Mesenchymal stem cell (in vitro differentiated cells and primary cell): ENCODE results near the gene TMEM115.

ENCODE experiments used
- DNase-seq: peaks from one replicate; pipeline ENCODE4 v3.0.0-alpha.2; 2013
- H2AFZ ChIP-seq: one replicate; pipeline ENCODE4 v1.6.1; 2013; ENCODE audit warnings: low read depth, mild to moderate bottlenecking, control low read depth, inconsistent platforms, low read length, moderate library complexity
- H2AK5ac ChIP-seq: 2 replicates; pipeline ENCODE4 v1.6.1; 2013; ENCODE audit warnings: low read length, moderate library complexity, mild to moderate bottlenecking, inconsistent platforms; ENCODE audit not compliant: severe bottlenecking
- H2BK120ac ChIP-seq: one replicate; pipeline ENCODE4 v1.6.1; 2013; ENCODE audit warnings: low read depth, mild to moderate bottlenecking, inconsistent platforms, low read length, moderate library complexity
- H2BK12ac ChIP-seq, 2 experiments: one replicate each; pipeline ENCODE4 v1.6.1; 2013; ENCODE audit warnings: inconsistent platforms in 2 of 2, low read length in 2 of 2, mild to moderate bottlenecking in 2 of 2, moderate library complexity in 2 of 2, control low read depth in 1 of 2
- H2BK15ac ChIP-seq: one replicate; pipeline ENCODE4 v1.6.1; 2013; ENCODE audit warnings: mild to moderate bottlenecking, low read depth, inconsistent platforms; ENCODE audit not compliant: poor library complexity, severe bottlenecking
- H2BK5ac ChIP-seq: 2 replicates; pipeline ENCODE4 v1.6.1; 2013; ENCODE audit warnings: low read depth, mild to moderate bottlenecking, low read length, control low read depth, inconsistent platforms; ENCODE audit not compliant: poor library complexity, severe bottlenecking
- H3K14ac ChIP-seq, 2 experiments: one replicate each; pipeline ENCODE4 v1.6.1; 2013; ENCODE audit warnings: inconsistent platforms in 2 of 2, low read length in 2 of 2, control low read depth in 1 of 2, mild to moderate bottlenecking in 1 of 2, moderate library complexity in 1 of 2
- H3K18ac ChIP-seq, 2 experiments: one replicate each; pipeline ENCODE4 v1.6.1; 2013; ENCODE audit warnings: inconsistent platforms in 2 of 2, low read length in 2 of 2, control low read depth in 1 of 2, low read depth in 1 of 2, mild to moderate bottlenecking in 1 of 2
- H3K23ac ChIP-seq, 2 experiments: one replicate each; pipeline ENCODE4 v1.6.1; 2013; ENCODE audit warnings: inconsistent platforms in 2 of 2, low read length in 2 of 2, mild to moderate bottlenecking in 2 of 2, moderate library complexity in 2 of 2, control low read depth in 1 of 2
- H3K27ac ChIP-seq: 2 replicates; pipeline ENCODE4 v1.5.1; 2013; ENCODE audit warnings: mild to moderate bottlenecking, moderate library complexity, low read length, control low read depth, inconsistent platforms; ENCODE audit not compliant: poor library complexity, severe bottlenecking
- H3K27me3 ChIP-seq, 2 experiments: 2 replicates each; pipeline versions ENCODE4 v1.6.1 to v1.7.0; 2013; ENCODE audit warnings: low read length in 2 of 2, mild to moderate bottlenecking in 2 of 2, moderate library complexity in 2 of 2, control low read depth in 1 of 2, inconsistent platforms in 1 of 2; ENCODE audit not compliant: control insufficient read depth in 1 of 2, insufficient read depth in 1 of 2
- H3K36me3 ChIP-seq, 2 experiments: 2 replicates each; pipeline versions ENCODE4 v1.6.1 to v1.7.0; 2013; ENCODE audit warnings: low read length in 2 of 2, control low read depth in 1 of 2, inconsistent platforms in 1 of 2, low read depth in 1 of 2, mild to moderate bottlenecking in 1 of 2; ENCODE audit not compliant: insufficient read depth in 2 of 2, control insufficient read depth in 1 of 2
- H3K4ac ChIP-seq, 2 experiments: one replicate each; pipeline ENCODE4 v1.6.1; 2013; ENCODE audit warnings: inconsistent platforms in 2 of 2, low read length in 2 of 2, mild to moderate bottlenecking in 2 of 2, moderate library complexity in 2 of 2, control low read depth in 1 of 2, low read depth in 1 of 2
- H3K4me1 ChIP-seq: 2 replicates; pipeline ENCODE4 v1.6.1; 2013; ENCODE audit warnings: low read depth, low read length, control low read depth; ENCODE audit not compliant: control insufficient read depth, insufficient read depth
- H3K4me2 ChIP-seq: 2 replicates; pipeline ENCODE4 v1.6.1; 2013; ENCODE audit warnings: low read length, mild to moderate bottlenecking, inconsistent platforms; ENCODE audit not compliant: poor library complexity, severe bottlenecking
- H3K4me3 ChIP-seq, 2 experiments: 2 replicates each; pipeline versions ENCODE4 v1.5.1 to v1.7.0; 2013; ENCODE audit warnings: low read length in 2 of 2, mild to moderate bottlenecking in 2 of 2, control low read depth in 1 of 2, low read depth in 1 of 2; ENCODE audit not compliant: insufficient read depth in 1 of 2
- H3K79me1 ChIP-seq: replicated peaks from 2 replicates; pipeline ENCODE4 v1.6.1; 2013; ENCODE audit warnings: mild to moderate bottlenecking, control low read depth, low read length, inconsistent platforms; ENCODE audit not compliant: poor library complexity, severe bottlenecking
- H3K9ac ChIP-seq: 2 replicates; pipeline ENCODE4 v1.7.0; 2013; ENCODE audit warnings: mild to moderate bottlenecking, low read length, moderate library complexity
- H3K9me3 ChIP-seq: 2 replicates; pipeline ENCODE4 v1.7.0; 2013; ENCODE audit warnings: mild to moderate bottlenecking, low read length; ENCODE audit not compliant: control insufficient read depth
- H4K8ac ChIP-seq: one replicate; pipeline ENCODE4 v1.6.1; 2013; ENCODE audit warnings: inconsistent platforms, mild to moderate bottlenecking, low read length, moderate library complexity
- H4K91ac ChIP-seq: one replicate; pipeline ENCODE4 v1.6.1; 2013; ENCODE audit warnings: mild to moderate bottlenecking, low read length, inconsistent platforms
- WGBS: methylation state at CpG from one replicate; pipeline ENCODE4 v1.1.7; 2013; ENCODE audit warnings: mixed read lengths; 5-methylcytosine and 5-hydroxymethylcytosine counted together

The TMEM115 gene

GRCh38 chr3:50381383-50381782, 22.1 kb upstream of the TMEM115 start:
- Histone ChIP-seq H3K9ac (no peak overlapping the region), H3K23ac (no peak overlapping the region), H2AK5ac (no peak overlapping the region), H3K9me3 (no peaks in the 10 kb centered on the region), H3K27ac (no peak overlapping the region), H3K18ac (no peak overlapping the region), H2BK12ac (no peak overlapping the region), H3K4me2 (no peak overlapping the region), H3K4me3 (no peak overlapping the region), H2AFZ (no peak overlapping the region), H3K14ac (no peak overlapping the region), H3K4me1 (peaks cover 2% of the 10 kb centered on the region), H4K91ac (no peak overlapping the region), H2BK120ac (no peak overlapping the region), H2BK5ac (no peak overlapping the region), H4K8ac (no peak overlapping the region), H2BK15ac (no peak overlapping the region), H3K36me3 (no peaks in the 10 kb centered on the region), H3K4ac (no peak overlapping the region), H3K79me1 (no peaks in the 10 kb centered on the region), H3K27me3 (peaks cover 19 to 47% of the 10 kb centered on the region in 2 experiments)
- 76% methylated on average over 4 of the region's 4 CpGs for WGBS
- DNase-seq = no peak

GRCh38 chr3:50380405-50381085, 21.2 kb upstream of the TMEM115 start:
- Histone ChIP-seq H2BK120ac (no peak overlapping the region), H3K4ac (no peak overlapping the region), H3K36me3 (no peaks in the 10 kb centered on the region), H3K14ac (no peak overlapping the region), H3K79me1 (no peaks in the 10 kb centered on the region), H2BK15ac (no peak overlapping the region), H3K4me1 (peaks cover 2% of the 10 kb centered on the region), H2AK5ac (no peak overlapping the region), H2BK12ac (no peak overlapping the region), H3K23ac (no peak overlapping the region), H2AFZ (no peak overlapping the region), H3K9ac (no peak overlapping the region), H3K27ac (no peak overlapping the region), H2BK5ac (no peak overlapping the region), H4K8ac (no peak overlapping the region), H3K4me3 (no peak overlapping the region), H3K9me3 (no peaks in the 10 kb centered on the region), H4K91ac (no peak overlapping the region), H3K4me2 (no peak overlapping the region), H3K27me3 (peaks cover 26 to 54% of the 10 kb centered on the region in 2 experiments), H3K18ac (no peak overlapping the region)
- WGBS = 81% methylated on average over 15 of the region's 17 CpGs
- DNase-seq = no peak

- Histone ChIP-seq H2BK15ac (no peak overlapping the region), H3K36me3 (no peaks in the 10 kb centered on the region), H3K27me3 (peaks cover 19 to 49% of the 10 kb centered on the region in 2 experiments), H3K14ac (no peak overlapping the region), H2BK5ac (no peak overlapping the region), H2BK12ac (no peak overlapping the region), H3K4me1 (peaks cover 2% of the 10 kb centered on the region), H3K4ac (no peak overlapping the region), H2AK5ac (no peak overlapping the region), H4K91ac (no peak overlapping the region), H3K23ac (no peak overlapping the region), H3K79me1 (no peaks in the 10 kb centered on the region), H3K4me3 (no peak overlapping the region), H3K4me2 (no peak overlapping the region), H4K8ac (no peak overlapping the region), H2BK120ac (no peak overlapping the region), H3K9ac (no peak overlapping the region), H3K18ac (no peak overlapping the region), H2AFZ (no peak overlapping the region), H3K27ac (no peak overlapping the region), H3K9me3 (no peaks in the 10 kb centered on the region)
- no peak for DNase-seq
- WGBS = 88% methylated on average over 17 of the region's 17 CpGs
Observed at GRCh38 chr3:50378757-50379156, 19.4 kb upstream of the TMEM115 start.

- no peak overlapping the region for H3K4ac ChIP-seq
- H2AK5ac ChIP-seq = no peak overlapping the region
- H3K9ac ChIP-seq = no peak overlapping the region
- H3K4me3 ChIP-seq = no peak overlapping the region
- peaks cover 2% of the 10 kb centered on the region for H3K4me1 ChIP-seq
- no peak overlapping the region for H4K8ac ChIP-seq
- no peaks in the 10 kb centered on the region for H3K79me1 ChIP-seq
- peak overlapping the region; percentile 10 for H4K91ac ChIP-seq
- no peaks in the 10 kb centered on the region for H3K36me3 ChIP-seq
- DNase-seq = no peak
- no peak overlapping the region for H2BK12ac ChIP-seq
- H3K23ac ChIP-seq = no peak overlapping the region
- no peak overlapping the region for H2BK15ac ChIP-seq
- H2BK5ac ChIP-seq = no peak overlapping the region
- peaks cover 13 to 45% of the 10 kb centered on the region in 2 experiments for H3K27me3 ChIP-seq
- H3K9me3 ChIP-seq = no peaks in the 10 kb centered on the region
- H3K14ac ChIP-seq = no peak overlapping the region
- no peak overlapping the region for H2BK120ac ChIP-seq
- H3K27ac ChIP-seq = no peak overlapping the region
- H3K18ac ChIP-seq = no peak overlapping the region
- H2AFZ ChIP-seq = peak overlapping the region; percentile 7
- no peak overlapping the region for H3K4me2 ChIP-seq
- WGBS = 69% methylated on average over 5 of the region's 6 CpGs
Observed at GRCh38 chr3:50378024-50378423, 18.7 kb upstream of the TMEM115 start.
